D341Med (cell line): ENCODE measurements around the gene GPN1.
"Not testable (repeated sequence)": the region's sequence is repeated elsewhere in the genome, so short reads cannot be mapped to it uniquely, and the experiment has no call there.

Experiments used
- DNase-seq: peaks from one replicate; pipeline ENCODE4 v3.0.0; 2012; ENCODE audit warnings: low spot score

Gene GPN1

GRCh38 chr2:27628767-27629709, at the start of gene GPN1, which contains the start of gene CCDC121:
GPN1 (plus strand) TSS chr2:27629050; CDS start chr2:27629059, 9 bp downstream.
CCDC121 (minus strand) TSS chr2:27629012; CDS start chr2:27627799, 1,213 bp downstream.
- DNase-seq = peak; percentile 91

GRCh38 chr2:27581417-27582128, 47.3 kb upstream of the GPN1 start:
- no peak for DNase-seq

GRCh38 chr2:27582129-27582694, 46.6 kb upstream of the GPN1 start:
- DNase-seq = no peak

GRCh38 chr2:27582695-27583389, 46.0 kb upstream of the GPN1 start, which contains the start of gene ZNF512:
ZNF512 (plus strand) TSS chr2:27583042; CDS start chr2:27583113, 71 bp downstream.
- DNase-seq = peak; percentile 38

- no peak for DNase-seq
Observed at GRCh38 chr2:27583390-27583915, 45.4 kb upstream of the GPN1 start.

GRCh38 chr2:27584597-27584996, 44.3 kb upstream of the GPN1 start:
- DNase-seq = no peak

- no peak for DNase-seq
Observed at GRCh38 chr2:27587025-27587424, 41.8 kb upstream of the GPN1 start.

- DNase-seq = no peak
Observed at GRCh38 chr2:27588308-27588707, 40.5 kb upstream of the GPN1 start.

- DNase-seq = no peak
Observed at GRCh38 chr2:27591745-27592144, 37.1 kb upstream of the GPN1 start.

- DNase-seq = no peak
Observed at GRCh38 chr2:27593240-27593639, 35.6 kb upstream of the GPN1 start.

GRCh38 chr2:27594020-27594703, 34.7 kb upstream of the GPN1 start:
- DNase-seq = not testable (repeated sequence)

GRCh38 chr2:27595412-27595811, 33.4 kb upstream of the GPN1 start:
- DNase-seq = not testable (repeated sequence)

GRCh38 chr2:27596627-27597026, 32.2 kb upstream of the GPN1 start:
- no peak for DNase-seq

GRCh38 chr2:27606611-27607010, 22.2 kb upstream of the GPN1 start:
- DNase-seq = no peak

GRCh38 chr2:27613985-27614384, 14.9 kb upstream of the GPN1 start:
- no peak for DNase-seq

GRCh38 chr2:27615316-27615715, 13.5 kb upstream of the GPN1 start:
- DNase-seq = no peak

- DNase-seq = peak; percentile 14
Observed at GRCh38 chr2:27621524-27621923, 7.3 kb upstream of the GPN1 start.

- DNase-seq = no peak
Observed at GRCh38 chr2:27622921-27623384, 5.9 kb upstream of the GPN1 start.

- DNase-seq = no peak
Observed at GRCh38 chr2:27624943-27625342, 3.9 kb upstream of the GPN1 start.

- not testable (repeated sequence) for DNase-seq
Observed at GRCh38 chr2:27626323-27626722, 2.5 kb upstream of the GPN1 start.

GRCh38 chr2:27626921-27627320, 1.9 kb upstream of the GPN1 start:
- not testable (repeated sequence) for DNase-seq
